ENCODE data around the gene SCRT2.

Gene SCRT2

DNA sequence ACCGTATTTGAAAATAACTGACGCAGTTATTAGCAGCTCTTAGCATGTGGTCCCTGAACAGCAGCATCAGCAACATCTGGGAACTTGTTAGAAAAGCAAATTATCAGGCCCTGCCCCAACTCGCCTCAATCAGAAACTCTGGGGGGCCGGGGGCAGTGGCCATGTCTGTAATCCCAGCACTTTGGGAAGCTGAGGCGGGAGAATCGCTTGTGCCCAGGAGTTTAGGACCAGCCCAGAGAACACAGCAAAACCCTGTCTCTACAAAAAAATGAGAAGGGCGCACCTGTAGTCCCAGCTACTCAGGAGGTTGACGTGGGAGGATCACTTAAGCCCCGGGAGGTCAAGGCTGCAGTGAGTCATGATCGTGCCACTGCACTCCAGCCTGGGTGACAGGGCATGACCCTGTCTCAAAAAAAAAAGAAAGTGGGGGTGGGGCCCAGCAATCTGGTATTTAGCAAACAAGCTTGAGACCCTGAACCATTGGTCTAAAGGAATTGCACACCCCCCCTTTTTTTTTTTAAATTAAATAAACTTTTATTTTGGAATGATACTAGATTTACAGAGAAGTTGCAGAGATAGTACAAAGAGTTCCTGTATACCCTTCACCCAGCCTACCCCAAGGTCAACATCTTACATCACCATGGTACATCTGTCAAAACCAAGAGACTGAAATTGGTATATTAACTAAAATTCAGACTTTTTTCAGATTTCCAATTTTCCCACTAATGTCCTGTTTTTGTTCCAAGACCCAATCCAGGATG is 29.3 kb downstream of the SCRT2 start:
- Histone ChIP-seq H2AFZ (ENCODE audit: low read length) (no peak overlapping the region), H4K20me1 (ENCODE audit: insufficient read depth, low read length) (no peaks in the 10 kb centered on the region), H3K9me3 (ENCODE audit: low read length) (no peaks in the 10 kb centered on the region), H3K79me2 (ENCODE audit: insufficient read depth, low read length) (no peaks in the 10 kb centered on the region), H3K4me1 (ENCODE audit: insufficient read depth, low read length, severe bottlenecking) (peaks cover 3% of the 10 kb centered on the region), H3K27ac (ENCODE audit: low read depth, low read length, poor library complexity, severe bottlenecking) (no peak overlapping the region), H3K4me2 (ENCODE audit: low read length) (no peak overlapping the region), H3K36me3 (ENCODE audit: insufficient read depth, low read length) (peaks cover 40% of the 10 kb centered on the region), H3K4me3 (ENCODE audit: low read depth, low read length, poor library complexity, severe bottlenecking) (no peak overlapping the region), H3K27me3 (ENCODE audit: insufficient read depth, low read length) (no peaks in the 10 kb centered on the region), H3K9ac (ENCODE audit: low read length) (no peak overlapping the region), H3K9me2 (ENCODE audit: low read depth, low read length) (no peaks in the 10 kb centered on the region), H3F3A (ENCODE audit: insufficient read depth, low read length) (no peaks in the 10 kb centered on the region)
- no peak for TF ChIP-seq EZH2 (IDR thresholded peaks at IDR 0.05; ENCODE audit: borderline replicate concordance, low read length)
- no peak for TF ChIP-seq CTCF (IDR thresholded peaks at IDR 0.05; ENCODE audit: low read length)

- Histone ChIP-seq H3K9ac (ENCODE audit: low read length) (no peak overlapping the region), H3K4me2 (ENCODE audit: low read length) (no peak overlapping the region), H3K4me1 (ENCODE audit: insufficient read depth, low read length, severe bottlenecking) (peaks cover 3% of the 10 kb centered on the region), H3K9me3 (ENCODE audit: low read length) (no peaks in the 10 kb centered on the region), H2AFZ (ENCODE audit: low read length) (no peak overlapping the region), H3F3A (ENCODE audit: insufficient read depth, low read length) (no peaks in the 10 kb centered on the region), H3K79me2 (ENCODE audit: insufficient read depth, low read length) (no peaks in the 10 kb centered on the region), H4K20me1 (ENCODE audit: insufficient read depth, low read length) (no peaks in the 10 kb centered on the region), H3K4me3 (ENCODE audit: low read depth, low read length, poor library complexity, severe bottlenecking) (no peak overlapping the region), H3K9me2 (ENCODE audit: low read depth, low read length) (no peaks in the 10 kb centered on the region), H3K36me3 (ENCODE audit: insufficient read depth, low read length) (peaks cover 36% of the 10 kb centered on the region), H3K27ac (ENCODE audit: low read depth, low read length, poor library complexity, severe bottlenecking) (no peak overlapping the region), H3K27me3 (ENCODE audit: insufficient read depth, low read length) (no peaks in the 10 kb centered on the region)
- TF ChIP-seq EZH2 (IDR thresholded peaks at IDR 0.05; ENCODE audit: borderline replicate concordance, low read length), result no peak
- TF ChIP-seq CTCF (IDR thresholded peaks at IDR 0.05; ENCODE audit: low read length), result peak; percentile 93
These were observed 30.1 kb downstream of the SCRT2 start for GRCh38 chr20:645318-646106.

- H4K20me1 ChIP-seq (ENCODE audit: insufficient read depth, low read length), result no peaks in the 10 kb centered on the region
- H2AFZ ChIP-seq (ENCODE audit: low read length), result no peak overlapping the region
- H3K9me3 ChIP-seq (ENCODE audit: low read length), result no peaks in the 10 kb centered on the region
- H3K9ac ChIP-seq (ENCODE audit: low read length), result no peak overlapping the region
- TF ChIP-seq CTCF (IDR thresholded peaks at IDR 0.05; ENCODE audit: low read length) (no peak), EZH2 (IDR thresholded peaks at IDR 0.05; ENCODE audit: borderline replicate concordance, low read length) (no peak)
- no peaks in the 10 kb centered on the region for H3K79me2 ChIP-seq (ENCODE audit: insufficient read depth, low read length)
- no peaks in the 10 kb centered on the region for H3K27me3 ChIP-seq (ENCODE audit: insufficient read depth, low read length)
- H3K4me1 ChIP-seq (ENCODE audit: insufficient read depth, low read length, severe bottlenecking), result peaks cover 3% of the 10 kb centered on the region
- H3K4me2 ChIP-seq (ENCODE audit: low read length), result no peak overlapping the region
- H3K9me2 ChIP-seq (ENCODE audit: low read depth, low read length), result no peaks in the 10 kb centered on the region
- H3F3A ChIP-seq (ENCODE audit: insufficient read depth, low read length), result no peaks in the 10 kb centered on the region
- peaks cover 28% of the 10 kb centered on the region for H3K36me3 ChIP-seq (ENCODE audit: insufficient read depth, low read length)
- H3K4me3 ChIP-seq (ENCODE audit: low read depth, low read length, poor library complexity, severe bottlenecking), result no peak overlapping the region
- H3K27ac ChIP-seq (ENCODE audit: low read depth, low read length, poor library complexity, severe bottlenecking), result no peak overlapping the region
These were observed 30.8 kb downstream of the SCRT2 start for GRCh38 chr20:644692-645317.

Data from OCI-LY1 (cell line).